ENCODE results near the gene CCBE1. TPM values are rescaled to one million over a fixed set of nuclear protein-coding genes. Genes with fewer than 3 reads are reported as not detected.
"Not testable (repeated sequence)": the region's sequence is repeated elsewhere in the genome, so short reads cannot be mapped to it uniquely, and the experiment has no call there.

CCBE1 gene
- total RNA-seq, 2 experiments from 2014 or later = not detected

DNA sequence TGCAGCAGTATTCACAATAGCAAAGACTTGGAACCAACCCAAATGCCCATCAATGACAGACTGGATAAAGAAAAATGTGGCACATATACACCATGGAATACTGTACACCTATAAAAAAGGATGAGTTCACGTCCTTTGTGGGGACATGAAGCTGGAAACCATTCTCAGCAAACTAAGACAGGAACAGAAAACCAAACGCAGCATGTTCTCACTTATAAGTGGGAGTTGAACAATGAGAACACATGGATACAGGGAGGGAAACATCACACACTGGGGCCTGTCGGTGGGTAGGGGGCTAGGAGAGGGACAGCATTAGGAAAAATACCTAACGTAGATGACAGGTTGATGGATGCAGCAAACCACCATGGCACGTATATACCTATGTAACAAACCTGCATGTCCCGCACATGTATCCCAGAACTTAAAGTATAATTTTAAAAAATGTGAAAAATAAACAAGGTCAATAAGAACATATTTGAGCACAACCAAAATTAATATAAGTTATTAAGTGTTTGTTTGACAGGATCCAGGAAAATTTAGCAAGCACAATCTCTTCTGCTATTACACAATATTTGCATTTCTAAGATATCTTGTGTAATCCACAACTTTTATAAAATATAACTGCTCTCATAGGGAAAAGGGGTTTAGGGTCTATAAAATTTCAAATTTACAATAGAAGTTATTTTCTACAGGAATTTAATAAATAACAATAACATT is 22.9 kb downstream of the CCBE1 start:
- no peaks in the 10 kb centered on the region for H3K9me3 Mint-ChIP-seq (ENCODE audit: insufficient read depth)
- H3K4me1 Mint-ChIP-seq (ENCODE audit: low read depth) = no peaks in the 10 kb centered on the region
- no peaks in the 10 kb centered on the region for H3K36me3 Mint-ChIP-seq (ENCODE audit: low read depth)
- H3K27me3 Mint-ChIP-seq (ENCODE audit: low read depth) = peaks cover 2% of the 10 kb centered on the region
- no peak for DNase-seq
- POLR2A ChIA-PET = no interaction called here
- ATAC-seq = no peak
- CTCF ChIA-PET = no interaction called here
- no peak overlapping the region for H3K4me3 Mint-ChIP-seq
- H3K27ac Mint-ChIP-seq = no peak overlapping the region

GRCh38 chr18:59672235-59672711 is 24.9 kb downstream of the CCBE1 start:
- DNase-seq = no peak
- Mint-ChIP-seq H3K27me3 (ENCODE audit: low read depth) (peaks cover 2% of the 10 kb centered on the region), H3K36me3 (ENCODE audit: low read depth) (no peaks in the 10 kb centered on the region), H3K27ac (no peak overlapping the region), H3K4me3 (no peak overlapping the region), H3K4me1 (ENCODE audit: low read depth) (no peaks in the 10 kb centered on the region), H3K9me3 (ENCODE audit: insufficient read depth) (no peaks in the 10 kb centered on the region)
- CTCF ChIA-PET = no interaction called here
- ATAC-seq = no peak
- POLR2A ChIA-PET = no interaction called here

GRCh38 chr18:59671551-59671950 is 25.7 kb downstream of the CCBE1 start:
- H3K9me3 Mint-ChIP-seq (ENCODE audit: insufficient read depth) = no peaks in the 10 kb centered on the region
- no peak for ATAC-seq
- H3K4me1 Mint-ChIP-seq (ENCODE audit: low read depth) = no peaks in the 10 kb centered on the region
- no peak overlapping the region for H3K4me3 Mint-ChIP-seq
- ChIA-PET CTCF (no interaction called here), POLR2A (no interaction called here)
- no peak for DNase-seq
- peaks cover 2% of the 10 kb centered on the region for H3K27me3 Mint-ChIP-seq (ENCODE audit: low read depth)
- H3K27ac Mint-ChIP-seq = no peak overlapping the region
- no peaks in the 10 kb centered on the region for H3K36me3 Mint-ChIP-seq (ENCODE audit: low read depth)

GRCh38 chr18:59669872-59670657 is 27.2 kb downstream of the CCBE1 start:
- Mint-ChIP-seq H3K27ac (no peak overlapping the region), H3K27me3 (ENCODE audit: low read depth) (peaks cover 2% of the 10 kb centered on the region), H3K4me3 (no peak overlapping the region), H3K9me3 (ENCODE audit: insufficient read depth) (no peaks in the 10 kb centered on the region), H3K4me1 (ENCODE audit: low read depth) (no peaks in the 10 kb centered on the region), H3K36me3 (ENCODE audit: low read depth) (no peaks in the 10 kb centered on the region)
- POLR2A ChIA-PET = no interaction called here
- no peak for ATAC-seq
- DNase-seq = no peak
- CTCF ChIA-PET = no interaction called here

- ATAC-seq (no peak), DNase-seq (no peak)
- ChIA-PET CTCF (no interaction called here), POLR2A (no interaction called here)
- H3K36me3 Mint-ChIP-seq (ENCODE audit: low read depth) = no peaks in the 10 kb centered on the region
- H3K9me3 Mint-ChIP-seq (ENCODE audit: insufficient read depth) = no peaks in the 10 kb centered on the region
- no peak overlapping the region for H3K4me3 Mint-ChIP-seq
- no peaks in the 10 kb centered on the region for H3K4me1 Mint-ChIP-seq (ENCODE audit: low read depth)
- H3K27ac Mint-ChIP-seq = no peak overlapping the region
- H3K27me3 Mint-ChIP-seq (ENCODE audit: low read depth) = peaks cover 3% of the 10 kb centered on the region
Measured at GRCh38 chr18:59667488-59667887, 29.7 kb downstream of the CCBE1 start.

DNA sequence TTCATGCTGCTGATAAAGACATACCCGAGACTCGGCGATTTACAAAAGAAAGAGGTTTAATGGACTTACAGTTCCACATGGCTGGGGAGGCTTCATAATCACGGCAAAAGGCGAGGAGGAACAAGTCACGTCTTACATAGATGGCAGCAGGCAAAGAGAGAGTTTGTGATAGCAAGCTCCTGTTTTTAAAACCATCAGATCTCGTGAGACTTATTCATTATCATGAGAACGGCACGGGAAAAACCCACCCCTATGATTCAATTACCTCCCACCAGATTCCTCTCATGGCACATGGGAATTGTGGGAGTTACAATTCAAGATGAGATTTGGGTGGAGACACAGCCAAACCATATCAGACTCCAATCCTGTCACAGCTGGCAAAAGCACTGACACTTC is 31.2 kb downstream of the CCBE1 start:
- H3K4me1 Mint-ChIP-seq (ENCODE audit: low read depth); H3K9me3 Mint-ChIP-seq (ENCODE audit: insufficient read depth); CTCF ChIA-PET; DNase-seq; H3K4me3 Mint-ChIP-seq; H3K36me3 Mint-ChIP-seq (ENCODE audit: low read depth); ATAC-seq; H3K27me3 Mint-ChIP-seq (ENCODE audit: low read depth); H3K27ac Mint-ChIP-seq: not testable (repeated sequence)
- POLR2A ChIA-PET = interaction anchor here (0.6 kb wide), 1 partner anchor 10 kb away, joined by 3 read pairs; no protein-coding TSS in a partner anchor

DNA sequence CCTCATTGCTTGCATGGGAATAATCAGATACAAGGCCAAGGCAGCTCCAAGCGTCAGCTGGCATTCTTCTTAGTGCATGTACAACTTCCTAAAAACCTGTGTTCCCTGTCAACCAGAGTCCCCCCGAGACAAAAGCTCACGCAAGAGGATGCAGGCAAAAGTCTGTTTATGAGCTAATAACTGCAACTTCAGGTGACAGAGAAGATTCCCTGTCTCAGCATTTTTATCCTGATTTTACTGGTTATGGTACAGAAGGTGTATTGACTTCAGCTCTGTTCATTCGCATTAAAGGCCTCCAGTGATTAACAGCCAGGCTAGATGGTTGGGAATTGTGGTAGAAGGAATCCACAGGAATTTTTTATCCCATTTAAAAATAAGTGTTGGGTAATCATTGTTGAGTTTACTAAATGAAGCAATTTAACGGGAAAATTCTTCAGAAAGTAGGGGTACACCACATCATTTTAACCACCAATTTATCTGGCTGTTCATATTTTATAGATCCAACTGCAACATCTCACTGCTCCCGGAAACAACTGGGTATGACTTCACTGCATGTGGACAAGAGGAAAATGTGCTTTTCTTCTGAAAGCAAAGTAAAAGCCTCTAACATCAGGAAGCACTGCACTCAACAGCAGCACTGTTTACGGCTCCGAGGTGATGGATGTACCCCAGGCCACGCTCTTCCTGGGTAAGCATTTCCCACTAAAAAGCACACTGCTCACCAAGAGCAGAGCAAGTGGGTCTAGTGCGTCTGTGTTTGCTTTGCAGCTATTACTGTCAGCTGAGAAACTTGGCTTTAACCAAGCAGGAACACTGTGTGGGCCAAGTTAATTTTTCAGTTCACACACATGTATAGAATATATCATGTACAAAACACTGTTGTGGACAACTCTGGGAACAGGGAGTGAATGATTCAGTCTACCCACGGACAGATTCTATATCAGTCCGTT is 31.9 kb downstream of the CCBE1 start:
- peaks cover 3% of the 10 kb centered on the region for H3K27me3 Mint-ChIP-seq (ENCODE audit: low read depth)
- no peaks in the 10 kb centered on the region for H3K4me1 Mint-ChIP-seq (ENCODE audit: low read depth)
- DNase-seq (no peak), ATAC-seq (no peak)
- H3K27ac Mint-ChIP-seq = no peak overlapping the region
- ChIA-PET CTCF (no interaction called here), POLR2A (interaction anchor here (0.6 kb wide), 1 partner anchor 11 kb away, joined by 3 read pairs; no protein-coding TSS in a partner anchor)
- no peaks in the 10 kb centered on the region for H3K9me3 Mint-ChIP-seq (ENCODE audit: insufficient read depth)
- no peaks in the 10 kb centered on the region for H3K36me3 Mint-ChIP-seq (ENCODE audit: low read depth)
- no peak overlapping the region for H3K4me3 Mint-ChIP-seq

- DNase-seq (no peak), ATAC-seq (no peak)
- Mint-ChIP-seq H3K27me3 (ENCODE audit: low read depth) (peaks cover 3% of the 10 kb centered on the region), H3K9me3 (ENCODE audit: insufficient read depth) (no peaks in the 10 kb centered on the region), H3K4me3 (no peak overlapping the region), H3K36me3 (ENCODE audit: low read depth) (no peaks in the 10 kb centered on the region), H3K4me1 (ENCODE audit: low read depth) (no peaks in the 10 kb centered on the region), H3K27ac (no peak overlapping the region)
- POLR2A ChIA-PET = no interaction called here
- CTCF ChIA-PET = no interaction called here
Measured at GRCh38 chr18:59664329-59664728, 32.9 kb downstream of the CCBE1 start.

DNA sequence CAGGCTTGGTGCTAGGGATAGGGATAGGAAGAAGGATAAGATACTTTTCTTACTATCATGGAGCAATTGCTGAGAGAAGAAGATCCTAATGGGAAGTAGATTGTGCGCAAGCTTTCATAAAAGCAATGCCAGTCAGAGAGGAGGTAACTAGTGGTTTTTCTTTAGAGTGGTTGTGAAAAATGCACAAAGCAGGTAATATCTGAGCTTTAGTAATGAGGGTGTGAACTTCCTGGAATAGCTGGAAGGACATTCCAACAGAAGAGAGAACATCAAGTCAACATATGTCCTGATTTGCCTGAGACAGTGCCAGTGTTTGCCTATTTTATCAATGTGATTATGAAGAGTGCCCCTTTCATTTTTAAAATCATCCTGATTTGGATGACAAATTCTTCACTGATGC is 34.1 kb downstream of the CCBE1 start:
- Mint-ChIP-seq H3K27me3 (ENCODE audit: low read depth) (peaks cover 3% of the 10 kb centered on the region), H3K27ac (no peak overlapping the region), H3K4me1 (ENCODE audit: low read depth) (no peaks in the 10 kb centered on the region), H3K9me3 (ENCODE audit: insufficient read depth) (no peaks in the 10 kb centered on the region), H3K36me3 (ENCODE audit: low read depth) (no peaks in the 10 kb centered on the region), H3K4me3 (no peak overlapping the region)
- POLR2A ChIA-PET = no interaction called here
- CTCF ChIA-PET = interaction anchor here (0.6 kb wide), 1 partner anchor 219 kb away, joined by 4 read pairs; no protein-coding TSS in a partner anchor
- no peak for ATAC-seq
- DNase-seq = no peak

DNA sequence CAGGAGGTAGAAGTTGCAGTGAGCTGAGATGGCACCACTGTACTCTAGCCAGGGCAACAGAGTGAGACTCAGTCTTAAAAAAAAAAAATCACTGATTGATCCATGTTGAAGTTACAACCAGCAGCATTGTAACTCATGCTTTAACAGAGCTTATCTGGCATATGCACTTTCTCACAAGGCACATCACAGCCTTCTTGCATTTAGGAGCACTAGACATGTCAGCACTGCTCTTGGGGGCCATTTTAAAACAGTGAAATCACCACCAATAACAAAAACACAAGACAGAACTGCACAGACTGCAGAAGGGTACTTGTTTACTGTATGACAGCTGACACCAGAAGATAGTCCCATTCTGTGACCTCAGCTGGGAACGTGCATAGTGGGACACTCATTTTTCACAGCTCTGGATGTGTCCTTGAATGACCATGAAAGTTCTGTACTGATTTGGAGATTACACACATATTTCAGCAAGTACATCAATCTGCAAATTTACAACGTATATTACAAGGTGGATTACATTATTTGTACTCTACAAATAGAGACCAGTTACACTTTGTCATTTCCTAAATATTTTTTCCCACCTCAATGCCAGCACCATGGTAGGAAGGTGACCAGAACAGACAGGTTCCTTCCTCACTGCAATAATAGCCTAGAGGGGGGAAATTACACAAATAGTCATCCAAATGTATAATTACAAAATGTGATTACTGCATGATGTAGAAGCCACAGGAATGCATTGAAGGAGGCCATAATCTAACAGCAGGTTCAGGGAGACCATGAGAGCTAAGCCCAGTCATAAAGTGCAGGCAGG is 35.1 kb downstream of the CCBE1 start:
- ChIA-PET POLR2A (no interaction called here), CTCF (no interaction called here)
- no peak overlapping the region for H3K27ac Mint-ChIP-seq
- H3K9me3 Mint-ChIP-seq (ENCODE audit: insufficient read depth) = no peaks in the 10 kb centered on the region
- no peaks in the 10 kb centered on the region for H3K4me1 Mint-ChIP-seq (ENCODE audit: low read depth)
- H3K27me3 Mint-ChIP-seq (ENCODE audit: low read depth) = peaks cover 3% of the 10 kb centered on the region
- no peak for ATAC-seq
- no peak overlapping the region for H3K4me3 Mint-ChIP-seq
- no peaks in the 10 kb centered on the region for H3K36me3 Mint-ChIP-seq (ENCODE audit: low read depth)
- DNase-seq = no peak
